ENCODE measurements around the gene APOF.

The APOF gene

DNA sequence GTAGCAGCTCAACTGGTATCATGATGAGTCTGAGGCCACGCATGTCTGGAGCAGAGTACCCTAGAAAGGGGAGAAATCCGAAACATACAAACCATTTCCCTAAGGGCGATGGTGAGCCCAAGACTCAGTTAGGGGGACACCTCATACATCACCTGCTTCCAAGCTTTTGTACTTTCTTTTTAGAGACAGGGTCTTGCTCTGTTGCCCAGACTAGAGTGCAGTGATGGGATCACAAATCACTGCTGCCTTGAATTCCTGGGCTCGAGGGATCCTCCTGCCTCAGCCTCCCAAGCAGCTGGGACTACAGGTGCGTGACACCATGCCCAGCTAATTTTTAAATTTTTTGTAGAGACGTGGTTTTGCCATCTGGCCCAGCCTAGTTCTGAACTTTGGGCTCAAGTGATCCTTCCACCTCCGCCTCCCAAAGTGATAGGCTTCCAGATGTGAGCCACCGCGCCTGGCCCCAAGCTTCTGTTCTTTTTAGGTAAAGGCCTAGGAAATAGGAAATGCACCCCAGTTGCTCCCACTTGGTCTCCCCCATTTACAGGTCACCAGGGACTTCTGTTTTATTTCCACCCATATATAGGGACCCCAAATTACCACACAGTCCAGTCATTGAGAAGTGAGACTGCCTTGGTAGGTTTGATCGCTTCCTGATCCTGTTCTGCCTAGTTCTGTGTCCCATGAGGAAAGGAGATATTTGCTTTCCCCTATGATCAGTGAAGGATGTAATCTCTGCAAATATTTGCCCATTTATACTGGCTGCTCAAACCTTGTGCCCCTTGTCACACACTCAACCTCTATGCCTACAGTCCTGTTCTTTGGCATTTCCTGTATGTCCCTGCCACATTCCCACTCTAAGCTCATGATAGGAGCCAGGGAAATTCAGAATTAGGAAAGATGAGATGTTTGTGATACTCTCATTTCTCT, at the start of gene APOF:
TSS of gene APOF (minus strand) at position 728 of the 930 bp plus-strand sequence. CDS start at position 616, 112 bp downstream.
- no peak for TF ChIP-seq ZNF221 (tag by site-specific recombination; IDR thresholded peaks at IDR 0.05; ENCODE audit: borderline replicate concordance)
- TF ChIP-seq BCL11A (tag by site-specific recombination; IDR thresholded peaks at IDR 0.05; ENCODE audit: low read depth) = no peak
- no peak for TF ChIP-seq SCRT1 (tag by site-specific recombination; IDR thresholded peaks at IDR 0.05; ENCODE audit: borderline replicate concordance)
- TF ChIP-seq, protein P1, sequence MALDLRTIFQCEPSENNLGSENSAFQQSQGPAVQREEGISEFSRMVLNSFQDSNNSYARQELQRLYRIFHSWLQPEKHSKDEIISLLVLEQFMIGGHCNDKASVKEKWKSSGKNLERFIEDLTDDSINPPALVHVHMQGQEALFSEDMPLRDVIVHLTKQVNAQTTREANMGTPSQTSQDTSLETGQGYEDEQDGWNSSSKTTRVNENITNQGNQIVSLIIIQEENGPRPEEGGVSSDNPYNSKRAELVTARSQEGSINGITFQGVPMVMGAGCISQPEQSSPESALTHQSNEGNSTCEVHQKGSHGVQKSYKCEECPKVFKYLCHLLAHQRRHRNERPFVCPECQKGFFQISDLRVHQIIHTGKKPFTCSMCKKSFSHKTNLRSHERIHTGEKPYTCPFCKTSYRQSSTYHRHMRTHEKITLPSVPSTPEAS (tag by site-specific recombination; IDR thresholded peaks at IDR 0.05) = no peak
- no peak for TF ChIP-seq ZNF121 (tag by site-specific recombination; IDR thresholded peaks at IDR 0.05)
- TF ChIP-seq ZNF423 (tag by site-specific recombination; IDR thresholded peaks at IDR 0.05) = no peak
- TF ChIP-seq ZNF266 (tag by site-specific recombination; IDR thresholded peaks at IDR 0.05; ENCODE audit: low read depth) = no peak
- no peak for TF ChIP-seq ZNF239 (tag by site-specific recombination; IDR thresholded peaks at IDR 0.05)
- TF ChIP-seq ZNF140 (tag by site-specific recombination; IDR thresholded peaks at IDR 0.05) = no peak
- TF ChIP-seq ZFP37 (tag by site-specific recombination; IDR thresholded peaks at IDR 0.05) = no peak
- TF ChIP-seq ZNF670 (tag by site-specific recombination; IDR thresholded peaks at IDR 0.05; ENCODE audit: low read depth) = no peak
- TF ChIP-seq, protein P2, sequence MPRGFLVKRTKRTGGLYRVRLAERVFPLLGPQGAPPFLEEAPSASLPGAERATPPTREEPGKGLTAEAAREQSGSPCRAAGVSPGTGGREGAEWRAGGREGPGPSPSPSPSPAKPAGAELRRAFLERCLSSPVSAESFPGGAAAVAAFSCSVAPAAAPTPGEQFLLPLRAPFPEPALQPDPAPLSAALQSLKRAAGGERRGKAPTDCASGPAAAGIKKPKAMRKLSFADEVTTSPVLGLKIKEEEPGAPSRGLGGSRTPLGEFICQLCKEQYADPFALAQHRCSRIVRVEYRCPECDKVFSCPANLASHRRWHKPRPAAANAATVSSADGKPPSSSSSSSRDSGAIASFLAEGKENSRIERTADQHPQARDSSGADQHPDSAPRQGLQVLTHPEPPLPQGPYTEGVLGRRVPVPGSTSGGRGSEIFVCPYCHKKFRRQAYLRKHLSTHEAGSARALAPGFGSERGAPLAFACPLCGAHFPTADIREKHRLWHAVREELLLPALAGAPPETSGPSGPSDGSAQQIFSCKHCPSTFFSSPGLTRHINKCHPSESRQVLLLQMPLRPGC (tag by site-specific recombination; IDR thresholded peaks at IDR 0.05) = no peak
- TF ChIP-seq, protein P3, sequence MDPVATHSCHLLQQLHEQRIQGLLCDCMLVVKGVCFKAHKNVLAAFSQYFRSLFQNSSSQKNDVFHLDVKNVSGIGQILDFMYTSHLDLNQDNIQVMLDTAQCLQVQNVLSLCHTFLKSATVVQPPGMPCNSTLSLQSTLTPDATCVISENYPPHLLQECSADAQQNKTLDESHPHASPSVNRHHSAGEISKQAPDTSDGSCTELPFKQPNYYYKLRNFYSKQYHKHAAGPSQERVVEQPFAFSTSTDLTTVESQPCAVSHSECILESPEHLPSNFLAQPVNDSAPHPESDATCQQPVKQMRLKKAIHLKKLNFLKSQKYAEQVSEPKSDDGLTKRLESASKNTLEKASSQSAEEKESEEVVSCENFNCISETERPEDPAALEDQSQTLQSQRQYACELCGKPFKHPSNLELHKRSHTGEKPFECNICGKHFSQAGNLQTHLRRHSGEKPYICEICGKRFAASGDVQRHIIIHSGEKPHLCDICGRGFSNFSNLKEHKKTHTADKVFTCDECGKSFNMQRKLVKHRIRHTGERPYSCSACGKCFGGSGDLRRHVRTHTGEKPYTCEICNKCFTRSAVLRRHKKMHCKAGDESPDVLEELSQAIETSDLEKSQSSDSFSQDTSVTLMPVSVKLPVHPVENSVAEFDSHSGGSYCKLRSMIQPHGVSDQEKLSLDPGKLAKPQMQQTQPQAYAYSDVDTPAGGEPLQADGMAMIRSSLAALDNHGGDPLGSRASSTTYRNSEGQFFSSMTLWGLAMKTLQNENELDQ (tag by site-specific recombination; IDR thresholded peaks at IDR 0.05; ENCODE audit: low read depth) = no peak
- TF ChIP-seq ZNF146 (tag by site-specific recombination; IDR thresholded peaks at IDR 0.05) = no peak
- TF ChIP-seq MZF1 (tag by site-specific recombination; IDR thresholded peaks at IDR 0.05; ENCODE audit: borderline replicate concordance) = no peak
- no peak for TF ChIP-seq ZNF777 (tag by site-specific recombination; IDR thresholded peaks at IDR 0.05; ENCODE audit: borderline replicate concordance)
- no peak for TF ChIP-seq ZNF280D (tag by site-specific recombination; IDR thresholded peaks at IDR 0.05)
- TF ChIP-seq, protein P4, sequence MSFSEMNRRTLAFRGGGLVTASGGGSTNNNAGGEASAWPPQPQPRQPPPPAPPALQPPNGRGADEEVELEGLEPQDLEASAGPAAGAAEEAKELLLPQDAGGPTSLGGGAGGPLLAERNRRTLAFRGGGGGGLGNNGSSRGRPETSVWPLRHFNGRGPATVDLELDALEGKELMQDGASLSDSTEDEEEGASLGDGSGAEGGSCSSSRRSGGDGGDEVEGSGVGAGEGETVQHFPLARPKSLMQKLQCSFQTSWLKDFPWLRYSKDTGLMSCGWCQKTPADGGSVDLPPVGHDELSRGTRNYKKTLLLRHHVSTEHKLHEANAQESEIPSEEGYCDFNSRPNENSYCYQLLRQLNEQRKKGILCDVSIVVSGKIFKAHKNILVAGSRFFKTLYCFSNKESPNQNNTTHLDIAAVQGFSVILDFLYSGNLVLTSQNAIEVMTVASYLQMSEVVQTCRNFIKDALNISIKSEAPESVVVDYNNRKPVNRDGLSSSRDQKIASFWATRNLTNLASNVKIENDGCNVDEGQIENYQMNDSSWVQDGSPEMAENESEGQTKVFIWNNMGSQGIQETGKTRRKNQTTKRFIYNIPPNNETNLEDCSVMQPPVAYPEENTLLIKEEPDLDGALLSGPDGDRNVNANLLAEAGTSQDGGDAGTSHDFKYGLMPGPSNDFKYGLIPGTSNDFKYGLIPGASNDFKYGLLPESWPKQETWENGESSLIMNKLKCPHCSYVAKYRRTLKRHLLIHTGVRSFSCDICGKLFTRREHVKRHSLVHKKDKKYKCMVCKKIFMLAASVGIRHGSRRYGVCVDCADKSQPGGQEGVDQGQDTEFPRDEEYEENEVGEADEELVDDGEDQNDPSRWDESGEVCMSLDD (tag by site-specific recombination; IDR thresholded peaks at IDR 0.05) = no peak
- H3K4me3 ChIP-seq (ENCODE audit: low read depth, low read length) = no peak within 1 kb of the TSS
- H3K4me1 ChIP-seq (ENCODE audit: control insufficient read depth, insufficient read depth, low read length) = no peaks in the 10 kb centered on the region; the same call in 1 of the 2 replicates
- ChIA-PET CTCF (interaction anchor here (0.6 to 1.6 kb wide), 2 partner anchors 102 to 300 kb away, joined by 4 read pairs; no protein-coding TSS in a partner anchor), POLR2A (interaction anchor here (0.6 to 1.4 kb wide), 2 partner anchors 87 to 370 kb away, joined by 3 read pairs; partner anchors contain the start of gene TIMELESS)
- H3K36me3 ChIP-seq (ENCODE audit: control insufficient read depth in 2 of 2, insufficient read depth in 1 of 2, low read length in 2 of 2) = no peaks in the 10 kb centered on the region
- H3K9me3 ChIP-seq (ENCODE audit: control insufficient read depth, insufficient read depth, low read depth, low read length) = no peaks in the 10 kb centered on the region
- H3K27ac ChIP-seq (ENCODE audit: extremely low read depth, low read depth, low read length) = no peak within 1 kb of the TSS
